GM23338 (cell line): ENCODE data around the gene IER5L. TPM values are rescaled to one million over a fixed set of nuclear protein-coding genes. Genes with fewer than 3 reads are reported as not detected.

Experiments used
- ATAC-seq: fragments of 200-7000 bp; cut with Tn5 transposase; 3 replicates; pipeline ENCODE4 v1.9.1; 2020
- DNase-seq: peaks from one replicate; pipeline ENCODE4 v3.0.0-alpha.2; 2015; ENCODE audit warnings: low spot score
- H2AFZ ChIP-seq: fragments of 200-600 bp; sonication (generic); 2 replicates; pipeline ENCODE4 v1.8.0; 2016; ENCODE audit warnings: antibody characterized with exemption, mild to moderate bottlenecking, moderate library complexity
- H3F3A ChIP-seq: fragments of 200-600 bp; sonication (generic); replicated peaks from 2 replicates; pipeline ENCODE4 v1.8.0; 2017; ENCODE audit warnings: antibody characterized with exemption, mixed run types, low read depth
- H3K27ac ChIP-seq: fragments of 200-600 bp; sonication (generic); 2 replicates; pipeline ENCODE4 v1.6.1; 2016; ENCODE audit warnings: low read depth
- H3K27me3 ChIP-seq: fragments of 200-600 bp; sonication (generic); 2 replicates; pipeline ENCODE4 v1.8.0; 2016; ENCODE audit warnings: mild to moderate bottlenecking, mixed run types, moderate library complexity; ENCODE audit not compliant: insufficient read depth
- H3K36me3 ChIP-seq: fragments of 200-600 bp; sonication (generic); 2 replicates; pipeline ENCODE4 v1.8.0; 2016; ENCODE audit warnings: mild to moderate bottlenecking; ENCODE audit not compliant: insufficient read depth
- H3K4me1 ChIP-seq: fragments of 200-600 bp; sonication (generic); 2 replicates; pipeline ENCODE4 v1.8.0; 2016; ENCODE audit warnings: mild to moderate bottlenecking, moderate library complexity; ENCODE audit not compliant: insufficient read depth
- H3K4me2 ChIP-seq: fragments of 200-600 bp; sonication (generic); 2 replicates; pipeline ENCODE4 v1.7.1; 2017; ENCODE audit warnings: mixed run types
- H3K4me3 ChIP-seq: fragments of 200-600 bp; sonication (generic); 2 replicates; pipeline ENCODE4 v1.6.1; 2016; ENCODE audit warnings: mixed run types
- H3K79me2 ChIP-seq: fragments of 200-600 bp; sonication (generic); replicated peaks from 2 replicates; pipeline ENCODE4 v1.8.0; 2017; ENCODE audit warnings: mild to moderate bottlenecking; ENCODE audit not compliant: insufficient read depth
- H3K9me2 ChIP-seq: fragments of 200-600 bp; sonication (generic); 2 replicates; pipeline ENCODE4 v1.8.0; 2017; ENCODE audit not compliant: insufficient read depth
- H4K20me1 ChIP-seq: fragments of 200-600 bp; sonication (generic); replicated peaks from 2 replicates; pipeline ENCODE4 v1.8.0; 2017; ENCODE audit warnings: mild to moderate bottlenecking; ENCODE audit not compliant: insufficient read depth
- H3K27ac Mint-ChIP-seq: 2 replicates; pipeline ENCODE4 v1.8.0; 2020; ENCODE audit warnings: inconsistent platforms, mild to moderate bottlenecking, moderate library complexity, mixed read lengths
- H3K27me3 Mint-ChIP-seq: 3 replicates; pipeline ENCODE4 v1.8.0; 2022; ENCODE audit warnings: low read depth, mild to moderate bottlenecking, moderate library complexity, mixed read lengths, inconsistent platforms; ENCODE audit not compliant: insufficient read depth, poor library complexity
- H3K36me3 Mint-ChIP-seq: 3 replicates; pipeline ENCODE4 v1.8.0; 2021; ENCODE audit warnings: low read depth, mild to moderate bottlenecking, inconsistent platforms, moderate library complexity, mixed read lengths
- H3K4me1 Mint-ChIP-seq: 3 replicates; pipeline ENCODE4 v1.8.0; 2020; ENCODE audit warnings: mild to moderate bottlenecking, inconsistent platforms, mixed read lengths
- H3K4me3 Mint-ChIP-seq: 3 replicates; pipeline ENCODE4 v1.8.0; 2021; ENCODE audit warnings: moderate library complexity, mild to moderate bottlenecking, inconsistent platforms, mixed read lengths
- H3K9me3 Mint-ChIP-seq: 3 replicates; pipeline ENCODE4 v1.8.0; 2020; ENCODE audit warnings: moderate library complexity, mild to moderate bottlenecking, inconsistent platforms, mixed read lengths
- CTCF ChIP-seq, 2 experiments: fragments of 200-600 bp in 1 of 2; sonication (generic) in 1 of 2; conservative IDR thresholded peaks; 2 replicates each; pipeline versions ENCODE4 v1.5.1 to v1.6.1; 2016 to 2017; ENCODE audit warnings: antibody characterized with exemption in 2 of 2, low read depth in 2 of 2, mild to moderate bottlenecking in 2 of 2, moderate library complexity in 1 of 2
- ETS1 ChIP-seq: IDR thresholded peaks from 2 replicates; pipeline ENCODE4 v1.6.1; 2016; ENCODE audit warnings: antibody characterized with exemption
- EZH2 ChIP-seq: fragments of 200-600 bp; sonication (generic); IDR thresholded peaks from one replicate; pipeline ENCODE4 v1.8.0; 2017; ENCODE audit warnings: antibody characterized with exemption, mild to moderate bottlenecking, low read depth; ENCODE audit not compliant: unreplicated experiment
- EZH2phosphoT487 ChIP-seq: fragments of 200-600 bp; sonication (generic); IDR thresholded peaks from one replicate; pipeline ENCODE4 v1.8.1; 2018; ENCODE audit warnings: antibody characterized with exemption; ENCODE audit not compliant: unreplicated experiment
- REST ChIP-seq: IDR thresholded peaks from one replicate; pipeline ENCODE4 v1.6.1; 2018; ENCODE audit warnings: antibody characterized with exemption; ENCODE audit not compliant: unreplicated experiment
- ZNF114 ChIP-seq: fragments of 250-450 bp; sonication (Bioruptor Pico); IDR thresholded peaks from 2 replicates; pipeline ENCODE4 v1.5.0; 2020; ENCODE audit warnings: mild to moderate bottlenecking, moderate library complexity
- ZNF331 ChIP-seq: fragments of 250-450 bp; sonication (Bioruptor Pico); IDR thresholded peaks from 2 replicates; pipeline ENCODE4 v1.5.0; 2020; ENCODE audit warnings: low read depth, mild to moderate bottlenecking, moderate library complexity
- ZNF462 ChIP-seq: fragments of 250-450 bp; sonication (Bioruptor Pico); IDR thresholded peaks from 2 replicates; pipeline ENCODE4 v1.5.0; 2020; ENCODE audit warnings: mild to moderate bottlenecking, moderate library complexity
- polyA plus RNA-seq: library from polyadenylated mRNA; unstranded; fragments of >200 nt; fragmentation: Nextera tagmentation; extraction: Ambion mirVana; gene quantifications from 2 replicates; pipeline ENCODE4 v1.2.1, GENCODE V29; 2016
- total RNA-seq: library from RNA; depleted of rRNA; stranded (reverse); fragments of >200 nt; shearing (Covaris generic); gene quantifications from 2 replicates; pipeline ENCODE4 v1.2.3, GENCODE V29; 2014

Gene IER5L
- total and polyA plus RNA-seq, 2 experiments from 2014 or later: 0.19 to 0.90 TPM

- TF ChIP-seq REST (no peak), EZH2 (no peak), CTCF (conservative IDR thresholded peaks at IDR 0.05; ENCODE audit: low read depth in 2 of 2) (no peak), EZH2phosphoT487 (no peak)
Measured at GRCh38 chr9:129135476-129135875, 42.6 kb downstream of the IER5L start (continued).

GRCh38 chr9:129133082-129133481 lies 45.0 kb downstream of the IER5L start:
- H3K4me2 ChIP-seq: no peak overlapping the region
- H3K4me3 ChIP-seq: no peak overlapping the region
- H2AFZ ChIP-seq: no peak overlapping the region
- peaks cover 11% of the 10 kb centered on the region for H3K36me3 ChIP-seq
- no peaks in the 10 kb centered on the region for H3K9me2 ChIP-seq
- no peak overlapping the region for H3K27ac ChIP-seq
- no peaks in the 10 kb centered on the region for H3K27me3 ChIP-seq
- Mint-ChIP-seq H3K4me1 (peaks cover 6% of the 10 kb centered on the region; the same call in 2 of the 3 replicates), H3K4me3 (no peak overlapping the region), H3K9me3 (no peaks in the 10 kb centered on the region), H3K27me3 (peaks cover 10% of the 10 kb centered on the region), H3K27ac (no peak overlapping the region), H3K36me3 (peaks cover 68% of the 10 kb centered on the region)
- DNase-seq: no peak
- H3F3A ChIP-seq: peaks cover 6% of the 10 kb centered on the region; the same call in 1 of the 2 replicates
- H3K79me2 ChIP-seq: 0 out of 2 replicates have a peak, but pooled peaks cover under 1% of the 10 kb centered on the region
- ATAC-seq: no peak
- H4K20me1 ChIP-seq: 0 out of 2 replicates have a peak, but pooled peaks cover 2% of the 10 kb centered on the region
- H3K4me1 ChIP-seq: no peaks in the 10 kb centered on the region
- TF ChIP-seq ZNF114 (CRISPR knock-in tag) (no peak), REST (no peak), ZNF331 (no peak), ETS1 (no peak), ZNF462 (CRISPR knock-in tag) (no peak)
